Gastrocnemius medialis (tissue), 4 donors: Measurements from ENCODE around the gene TNFRSF18. TPM values are rescaled to one million over a fixed set of nuclear protein-coding genes. Genes with fewer than 3 reads are reported as not detected.

Experiments
- ATAC-seq, 2 donors: fragments of 150-250 bp; one replicate each; pipeline ENCODE4 v1.9.1; 2016
- DNase-seq, 2 donors: peaks; one replicate each; pipeline ENCODE4 v3.0.0-alpha.2; 2019
- H3K27ac ChIP-seq, 4 donors: fragments of 200-600 bp; sonication (generic); 1 replicate in 1 of 4; 2 replicates in 3 of 4; pipeline ENCODE4 v1.5.1; 2016 to 2018; ENCODE audit warnings: mild to moderate bottlenecking in 2 of 4, moderate library complexity in 1 of 4
- H3K27me3 ChIP-seq, 3 donors: fragments of 200-600 bp; sonication (generic) in 2 of 3; 1 replicate in 1 of 3; 2 replicates in 2 of 3; pipeline versions ENCODE4 v1.5.1 to v1.6.0; 2016 to 2019; ENCODE audit warnings: mild to moderate bottlenecking in 1 of 3, moderate library complexity in 1 of 3
- H3K36me3 ChIP-seq, 2 donors: fragments of 200-600 bp; sonication (generic) in 1 of 2; one replicate each; pipeline ENCODE4 v1.5.1; 2017 to 2018
- H3K4me1 ChIP-seq, 2 donors: fragments of 200-600 bp; sonication (generic) in 1 of 2; one replicate each; pipeline ENCODE4 v1.5.1; 2016 to 2017; ENCODE audit warnings: mild to moderate bottlenecking in 2 of 2
- H3K4me3 ChIP-seq, 4 donors: fragments of 200-600 bp; sonication (generic) in 3 of 4; 1 replicate in 1 of 4; 2 replicates in 3 of 4; pipeline ENCODE4 v1.5.1; 2016 to 2019; ENCODE audit warnings: mild to moderate bottlenecking in 2 of 4
- H3K9me3 ChIP-seq, 3 donors: fragments of 200-600 bp; sonication (generic) in 2 of 3; 1 replicate in 1 of 3; 2 replicates in 2 of 3; pipeline ENCODE4 v1.5.1; 2016 to 2019
- POLR2A ChIP-seq, 2 donors: fragments of 450-650 bp; IDR thresholded peaks; one replicate each; pipeline ENCODE4 v1.6.1; 2017; ENCODE audit warnings: antibody characterized with exemption in 2 of 2, mild to moderate bottlenecking in 2 of 2, moderate library complexity in 2 of 2
- in situ Hi-C, 4 donors: fragments of 200-750 bp; cut with MboI; loops; one replicate each; pipeline versions ENCODE4 v1.15.0 to v1.8.0; 2017; ENCODE audit warnings: low sequenced_read_pairs in 4 of 4
- intact Hi-C: fragments of 100-400 bp; cut with DNase I; formaldehyde crosslinking; loops from one replicate; pipeline ENCODE4 v1.15.1; 2023; ENCODE audit warnings: low total_unique reads
- total RNA-seq, 4 donors: library from RNA; depleted of rRNA; stranded (reverse); fragments of >200 nt; gene quantifications; one replicate each; pipeline versions ENCODE4 v1.1.0 to v1.2.3, GENCODE V29; 2016
- TF ChIP-seq, protein P1 (sequence below), 5 experiments: fragments of 450-650 bp in 3 of 5; fragments of 200-600 bp in 2 of 5; sonication (generic) in 2 of 5; IDR thresholded peaks in 4 of 5; conservative IDR thresholded peaks in 1 of 5; 1 replicate in 4 of 5; 2 replicates in 1 of 5; pipeline ENCODE4 v1.5.1; 2016 to 2019; ENCODE audit warnings: antibody characterized with exemption in 5 of 5, mild to moderate bottlenecking in 3 of 5, moderate library complexity in 3 of 5

The TNFRSF18 gene
- total RNA-seq, 4 donors from 2014 or later, result not detected

DNA sequence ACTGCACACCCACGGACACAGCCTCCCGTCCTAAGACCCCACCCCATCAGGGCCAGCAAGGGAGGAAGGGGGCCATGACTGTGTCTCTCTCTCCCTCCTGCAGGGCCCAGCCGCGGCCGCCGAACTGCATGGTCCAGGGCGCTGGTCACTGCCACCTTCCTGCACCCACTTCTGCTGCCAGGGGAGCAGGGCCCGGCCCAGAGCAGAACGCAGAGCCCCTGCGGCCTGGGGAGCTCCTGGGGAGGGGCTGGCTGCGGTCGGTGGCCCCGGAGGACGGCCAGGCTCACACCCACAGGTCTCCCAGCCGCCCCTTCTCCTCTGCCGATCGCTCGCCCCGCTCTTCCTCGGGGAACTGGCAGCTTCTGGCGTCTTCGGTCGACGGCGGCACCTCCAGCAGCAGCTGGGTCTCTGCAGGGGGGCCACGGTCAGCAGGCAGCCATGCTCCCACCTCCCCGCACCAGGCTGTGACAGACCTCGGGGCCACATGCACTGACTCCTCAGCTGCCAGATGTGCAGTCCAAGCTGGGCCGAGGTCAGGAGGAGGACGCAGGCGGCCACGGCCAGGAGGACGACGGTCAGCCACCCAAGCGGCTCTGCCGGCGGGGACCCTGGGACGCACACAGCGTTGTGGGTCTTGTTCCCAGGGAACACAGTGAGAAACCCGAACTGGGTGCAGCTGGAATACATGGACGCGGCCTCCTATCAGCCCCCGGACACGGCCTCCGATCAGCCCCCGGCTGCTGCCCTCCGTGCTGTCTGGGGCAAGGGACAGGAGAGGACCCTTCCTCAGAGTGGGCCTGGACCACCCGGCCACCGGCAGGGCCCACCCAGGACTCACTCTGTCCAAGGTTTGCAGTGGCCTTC, 2.6 kb downstream of the TNFRSF18 start:
- no peak for ATAC-seq
- in situ Hi-C loops (no loop called here), intact Hi-C loops (loop anchor here (10.0 kb wide), 1 partner anchor 69 kb away; no protein-coding TSS in a partner anchor)
- TF ChIP-seq, protein P1, sequence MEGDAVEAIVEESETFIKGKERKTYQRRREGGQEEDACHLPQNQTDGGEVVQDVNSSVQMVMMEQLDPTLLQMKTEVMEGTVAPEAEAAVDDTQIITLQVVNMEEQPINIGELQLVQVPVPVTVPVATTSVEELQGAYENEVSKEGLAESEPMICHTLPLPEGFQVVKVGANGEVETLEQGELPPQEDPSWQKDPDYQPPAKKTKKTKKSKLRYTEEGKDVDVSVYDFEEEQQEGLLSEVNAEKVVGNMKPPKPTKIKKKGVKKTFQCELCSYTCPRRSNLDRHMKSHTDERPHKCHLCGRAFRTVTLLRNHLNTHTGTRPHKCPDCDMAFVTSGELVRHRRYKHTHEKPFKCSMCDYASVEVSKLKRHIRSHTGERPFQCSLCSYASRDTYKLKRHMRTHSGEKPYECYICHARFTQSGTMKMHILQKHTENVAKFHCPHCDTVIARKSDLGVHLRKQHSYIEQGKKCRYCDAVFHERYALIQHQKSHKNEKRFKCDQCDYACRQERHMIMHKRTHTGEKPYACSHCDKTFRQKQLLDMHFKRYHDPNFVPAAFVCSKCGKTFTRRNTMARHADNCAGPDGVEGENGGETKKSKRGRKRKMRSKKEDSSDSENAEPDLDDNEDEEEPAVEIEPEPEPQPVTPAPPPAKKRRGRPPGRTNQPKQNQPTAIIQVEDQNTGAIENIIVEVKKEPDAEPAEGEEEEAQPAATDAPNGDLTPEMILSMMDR (IDR thresholded peaks at IDR 0.05 in 4 of 5, conservative IDR thresholded peaks at IDR 0.05 in 1 of 5), result no peak
- TF ChIP-seq POLR2A (IDR thresholded peaks at IDR 0.05), result no peak
- Histone ChIP-seq H3K27me3 (peaks cover 31 to 42% (median 37%) of the 10 kb centered on the region in 3 donors), H3K9me3 (no peaks in the 10 kb centered on the region), H3K4me3 (no peak overlapping the region), H3K4me1 (peaks cover 5 to 6% of the 10 kb centered on the region in 2 donors), H3K36me3 (no peaks in the 10 kb centered on the region), H3K27ac (no peak overlapping the region)
- DNase-seq, result no peak

DNA sequence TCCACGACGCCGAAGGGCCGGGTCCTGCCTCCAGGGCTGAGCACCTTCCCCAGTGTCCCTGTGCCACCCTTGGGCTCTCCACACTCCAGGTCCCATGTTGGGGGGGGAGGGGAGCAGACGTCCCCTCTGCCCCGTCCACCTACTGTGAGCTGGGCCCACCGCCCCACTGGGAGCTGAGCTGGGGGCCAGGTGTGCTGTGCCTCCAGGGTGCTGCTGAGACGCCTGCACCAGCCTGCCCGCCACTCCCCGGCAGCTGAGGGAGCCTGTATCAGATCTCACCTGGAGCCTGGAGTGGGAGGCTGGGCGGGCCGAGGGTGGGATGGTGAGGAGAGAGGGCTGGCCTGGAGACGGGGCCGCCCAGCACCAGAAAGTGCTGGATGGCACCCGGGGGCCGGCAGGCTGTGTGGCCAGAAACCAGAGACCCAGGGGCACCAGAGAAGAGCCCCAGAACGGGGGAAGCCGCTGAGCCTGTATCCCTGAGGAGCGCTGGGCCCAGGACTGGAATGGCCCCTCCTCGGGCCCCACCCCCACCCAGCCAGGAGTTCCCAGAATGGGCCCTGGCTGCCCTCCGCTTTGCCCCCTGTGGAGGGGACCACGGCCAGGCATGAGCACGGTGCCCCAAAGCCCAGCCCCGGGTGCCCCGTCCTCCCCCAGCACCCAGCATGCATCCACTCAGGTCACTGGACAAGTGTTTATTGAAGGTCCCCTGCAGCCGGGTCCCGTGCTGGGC, 3.4 kb downstream of the TNFRSF18 start:
- ATAC-seq (no peak), DNase-seq (no peak)
- no peak for TF ChIP-seq POLR2A (IDR thresholded peaks at IDR 0.05)
- TF ChIP-seq, protein P1 (IDR thresholded peaks at IDR 0.05 in 4 of 5, conservative IDR thresholded peaks at IDR 0.05 in 1 of 5), result no peak
- Histone ChIP-seq H3K27me3 (peaks cover 28 to 34% (median 29%) of the 10 kb centered on the region in 3 donors), H3K4me1 (peaks cover 0 to 6% of the 10 kb centered on the region in 2 donors), H3K36me3 (no peaks in the 10 kb centered on the region), H3K9me3 (no peaks in the 10 kb centered on the region), H3K4me3 (no peak overlapping the region), H3K27ac (no peak overlapping the region)
- in situ Hi-C loops, result no loop called here
- intact Hi-C loops, result loop anchor here (10.0 kb wide), 1 partner anchor 68 kb away; no protein-coding TSS in a partner anchor

DNA sequence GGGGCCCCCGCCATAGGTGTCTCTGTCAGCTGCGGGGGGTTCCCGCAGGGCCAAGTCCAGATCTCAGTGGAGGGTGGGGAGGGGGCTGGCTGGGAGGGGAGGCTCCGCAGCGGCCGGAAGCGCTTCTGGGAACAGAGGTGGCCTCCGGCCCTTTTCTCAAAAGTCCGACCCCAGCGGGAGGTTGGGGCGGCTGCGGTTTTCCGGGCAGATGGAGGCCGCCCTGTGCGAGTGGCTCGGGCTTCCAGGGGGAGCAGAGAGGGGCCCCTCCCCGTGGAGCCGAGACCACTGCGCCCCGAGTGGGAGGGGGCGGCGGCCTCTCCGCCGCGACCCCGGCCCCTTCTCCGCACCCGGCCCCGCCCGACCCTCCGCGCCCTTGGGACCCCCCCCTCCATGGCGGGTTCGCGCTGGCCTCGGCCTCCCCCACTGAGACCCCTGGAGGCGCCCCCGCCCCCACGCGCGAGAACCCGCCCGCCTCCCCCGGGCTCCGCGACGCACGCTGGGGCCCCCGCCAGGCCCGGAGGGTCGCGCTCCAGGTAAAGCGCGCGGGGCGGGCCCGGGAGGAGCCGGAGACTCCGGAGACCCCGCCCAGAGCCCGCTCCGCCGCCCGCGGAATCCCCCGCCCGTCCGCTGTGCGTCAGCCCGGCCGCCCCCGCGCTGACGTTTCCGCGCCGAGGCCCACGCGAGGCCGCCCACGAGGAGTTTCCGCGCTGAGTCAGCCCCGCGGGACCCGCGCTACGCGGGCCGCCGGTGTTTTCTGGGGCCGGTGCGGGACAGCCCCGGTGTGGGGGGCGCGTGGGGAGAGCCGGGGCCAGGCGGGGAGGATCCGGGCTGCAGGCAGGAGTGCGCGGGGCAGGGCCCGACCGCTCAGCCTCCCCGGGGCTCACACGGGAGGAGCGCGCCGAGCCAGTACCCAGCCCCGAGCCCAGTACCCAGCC, 5.2 kb downstream of the TNFRSF18 start:
- ATAC-seq (no peak), DNase-seq (no peak)
- intact Hi-C loops, result loop anchor here (10.0 kb wide), 1 partner anchor 66 kb away; no protein-coding TSS in a partner anchor
- no peaks in the 10 kb centered on the region for H3K9me3 ChIP-seq
- H3K4me3 ChIP-seq, result peak overlapping the region in 3 of 4 donors; percentile 31 to 50 (median 35)
- in situ Hi-C loops, result no loop called here
- peak in 1 of 2 donors; percentile 9 for TF ChIP-seq POLR2A (IDR thresholded peaks at IDR 0.05)
- TF ChIP-seq, protein P1 (IDR thresholded peaks at IDR 0.05 in 4 of 5, conservative IDR thresholded peaks at IDR 0.05 in 1 of 5), result no peak
- peaks cover 0 to 6% of the 10 kb centered on the region in 2 donors for H3K4me1 ChIP-seq
- peak overlapping the region in 1 of 4 donors; percentile 21 for H3K27ac ChIP-seq
- peaks cover 13 to 15% (median 15%) of the 10 kb centered on the region in 3 donors for H3K27me3 ChIP-seq
- no peaks in the 10 kb centered on the region for H3K36me3 ChIP-seq
